ENCODE results near the gene TFF3. TPM values are rescaled to one million over a fixed set of nuclear protein-coding genes. Genes with fewer than 3 reads are reported as not detected.

The TFF3 gene
- total and polyA plus RNA-seq, 2 experiments from 2014 or later, result 84.4 to 589 TPM

GRCh38 chr21:42346866-42347600 lies 31.8 kb upstream of the TFF3 start:
- Histone ChIP-seq H4K20me1 (ENCODE audit: insufficient read depth, poor library complexity, severe bottlenecking) (no peaks in the 10 kb centered on the region), H3K27me3 (no peaks in the 10 kb centered on the region), H3K79me2 (no peaks in the 10 kb centered on the region), H2AFZ (no peak overlapping the region), H3K9me2 (replicated peaks; ENCODE audit: insufficient read depth) (no peaks in the 10 kb centered on the region), H3K36me3 (replicated peaks; ENCODE audit: insufficient read depth, low read depth) (no peaks in the 10 kb centered on the region), H3K9me3 (ENCODE audit: low read depth) (no peaks in the 10 kb centered on the region), H3K4me3 (no peak overlapping the region), H3K4me2 (no peak overlapping the region), H3K27ac (no peak overlapping the region), H3K4me1 (ENCODE audit: insufficient read depth) (no peaks in the 10 kb centered on the region)
- no peak for DNase-seq (ENCODE audit: low spot score)
- TF ChIP-seq EZH2phosphoT487 (IDR thresholded peaks at IDR 0.05; ENCODE audit: low read depth, severe bottlenecking, unreplicated experiment) (no peak), EZH2 (IDR thresholded peaks at IDR 0.05; ENCODE audit: borderline replicate concordance) (no peak), CTCF (IDR thresholded peaks at IDR 0.05; ENCODE audit: poor library complexity) (no peak)
- 97% methylated on average over 30 of the region's 30 CpGs for WGBS (ENCODE audit: low lambda C conversion rate, missing lambda C conversion rate)

DNA sequence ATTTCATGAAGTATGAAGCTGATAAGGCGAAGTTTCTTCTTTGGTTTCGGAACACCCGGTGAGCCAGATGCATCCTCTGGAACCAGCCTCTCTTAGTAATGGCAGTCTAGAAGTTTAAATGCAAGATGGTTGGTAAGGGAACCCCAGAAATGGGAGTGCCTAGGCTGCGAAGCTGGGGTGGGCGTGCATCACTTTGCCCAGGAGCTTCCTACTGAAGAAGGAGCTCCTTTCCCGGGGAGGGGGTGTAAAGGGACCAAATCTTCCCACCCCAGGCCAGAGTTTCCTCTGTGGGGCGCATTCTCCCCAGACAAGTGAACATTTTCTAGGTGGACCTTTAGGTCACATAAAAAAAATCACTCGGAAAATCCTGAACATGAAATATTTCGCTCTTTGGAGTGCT lies 31.2 kb upstream of the TFF3 start:
- no peak for TF ChIP-seq EZH2 (IDR thresholded peaks at IDR 0.05; ENCODE audit: borderline replicate concordance)
- no peak for TF ChIP-seq EZH2phosphoT487 (IDR thresholded peaks at IDR 0.05; ENCODE audit: low read depth, severe bottlenecking, unreplicated experiment)
- no peak for TF ChIP-seq CTCF (IDR thresholded peaks at IDR 0.05; ENCODE audit: poor library complexity)
- no peak overlapping the region for H2AFZ ChIP-seq
- H3K9me2 ChIP-seq (replicated peaks; ENCODE audit: insufficient read depth), result no peaks in the 10 kb centered on the region
- no peaks in the 10 kb centered on the region for H3K36me3 ChIP-seq (replicated peaks; ENCODE audit: insufficient read depth, low read depth)
- H3K4me2 ChIP-seq, result no peak overlapping the region
- H3K9me3 ChIP-seq (ENCODE audit: low read depth), result no peaks in the 10 kb centered on the region
- WGBS (ENCODE audit: low lambda C conversion rate, missing lambda C conversion rate), result 95% methylated on average over 9 of the region's 9 CpGs
- no peaks in the 10 kb centered on the region for H3K27me3 ChIP-seq
- no peaks in the 10 kb centered on the region for H3K79me2 ChIP-seq
- no peaks in the 10 kb centered on the region for H3K4me1 ChIP-seq (ENCODE audit: insufficient read depth)
- DNase-seq (ENCODE audit: low spot score), result no peak
- no peak overlapping the region for H3K4me3 ChIP-seq
- H3K27ac ChIP-seq, result no peak overlapping the region
- H4K20me1 ChIP-seq (ENCODE audit: insufficient read depth, poor library complexity, severe bottlenecking), result no peaks in the 10 kb centered on the region

DNA sequence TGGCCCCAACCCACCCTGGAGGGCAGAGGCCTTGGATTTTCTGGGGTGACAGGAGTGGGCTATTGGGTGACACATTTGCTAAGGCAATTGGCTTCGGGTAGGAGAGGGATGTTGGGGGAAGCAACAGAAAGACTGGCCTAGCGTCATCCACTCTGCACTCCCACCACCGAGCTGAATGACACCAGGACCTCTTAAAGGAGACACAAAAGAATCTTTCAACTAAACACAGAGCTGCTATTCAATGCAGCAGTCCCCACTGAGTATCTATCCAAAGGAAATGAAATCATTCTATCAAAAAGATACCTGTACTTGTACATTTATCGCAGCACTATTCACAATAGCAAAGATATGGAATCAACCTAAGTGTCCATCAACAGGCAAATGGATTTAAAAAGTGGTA lies 29.4 kb upstream of the TFF3 start:
- H2AFZ ChIP-seq, result no peak overlapping the region
- H4K20me1 ChIP-seq (ENCODE audit: insufficient read depth, poor library complexity, severe bottlenecking), result no peaks in the 10 kb centered on the region
- H3K9me3 ChIP-seq (ENCODE audit: low read depth), result no peaks in the 10 kb centered on the region
- no peak overlapping the region for H3K4me3 ChIP-seq
- no peaks in the 10 kb centered on the region for H3K36me3 ChIP-seq (replicated peaks; ENCODE audit: insufficient read depth, low read depth)
- H3K27me3 ChIP-seq, result no peaks in the 10 kb centered on the region
- no peaks in the 10 kb centered on the region for H3K79me2 ChIP-seq
- 73% methylated on average over 4 of the region's 4 CpGs for WGBS (ENCODE audit: low lambda C conversion rate, missing lambda C conversion rate)
- H3K4me2 ChIP-seq, result no peak overlapping the region
- no peak for TF ChIP-seq EZH2phosphoT487 (IDR thresholded peaks at IDR 0.05; ENCODE audit: low read depth, severe bottlenecking, unreplicated experiment)
- TF ChIP-seq CTCF (IDR thresholded peaks at IDR 0.05; ENCODE audit: poor library complexity), result no peak
- no peak for TF ChIP-seq EZH2 (IDR thresholded peaks at IDR 0.05; ENCODE audit: borderline replicate concordance)
- H3K4me1 ChIP-seq (ENCODE audit: insufficient read depth), result no peaks in the 10 kb centered on the region
- no peaks in the 10 kb centered on the region for H3K9me2 ChIP-seq (replicated peaks; ENCODE audit: insufficient read depth)
- no peak for DNase-seq (ENCODE audit: low spot score)
- no peak overlapping the region for H3K27ac ChIP-seq
